Colonic mucosa (tissue), 4 donors: Measurements from ENCODE around the gene ZNF668. TPM values are rescaled to one million over a fixed set of nuclear protein-coding genes. Genes with fewer than 3 reads are reported as not detected.

ENCODE experiments used
- DNase-seq: peaks from one replicate; pipeline ENCODE4 v3.0.0-alpha.2; 2020
- H3K27ac ChIP-seq: fragments of 200-600 bp; one replicate; pipeline ENCODE4 v1.8.0; 2021
- H3K27me3 ChIP-seq: fragments of 200-600 bp; one replicate; pipeline ENCODE4 v1.8.0; 2021
- H3K36me3 ChIP-seq: fragments of 200-600 bp; one replicate; pipeline ENCODE4 v1.8.0; 2021
- H3K4me1 ChIP-seq: fragments of 200-600 bp; one replicate; pipeline ENCODE4 v1.8.0; 2021; ENCODE audit warnings: mild to moderate bottlenecking
- H3K4me3 ChIP-seq: fragments of 200-600 bp; one replicate; pipeline ENCODE4 v1.8.0; 2021
- H3K9ac ChIP-seq, 2 donors: one replicate each; pipeline ENCODE4 v1.7.0; 2013; ENCODE audit warnings: control low read depth in 2 of 2, low read depth in 2 of 2, low read length in 2 of 2
- H3K9me3 ChIP-seq: fragments of 200-600 bp; one replicate; pipeline ENCODE4 v1.8.0; 2021
- intact Hi-C: fragments of 100-400 bp; cut with DNase I; formaldehyde crosslinking; loops from one replicate; pipeline ENCODE4 v1.14.1; 2022
- total RNA-seq, 2 donors: library from RNA; stranded (reverse); fragmentation: NEBNext Ultra II Directional in 1 of 2; extraction: Animal tissue kit (Norgen Biotek cat#: 25700) in 1 of 2; gene quantifications; one replicate each; pipeline ENCODE4 v1.2.1, GENCODE V29; 2021
- TF ChIP-seq, protein P1 (sequence below): fragments of 200-600 bp; IDR thresholded peaks from one replicate; pipeline ENCODE4 v1.8.0; 2022; ENCODE audit warnings: antibody characterized with exemption, mild to moderate bottlenecking
- donor health status: healthy.
- donor health status: DM: no; HTN: no; CAD: no.
- donor health status: DM: no; HTN: no; CAD: no.

ZNF668 gene
- total RNA-seq, 2 donors from 2014 or later = 7.8 to 12.8 TPM

- Histone ChIP-seq H3K27me3 (no peaks in the 10 kb centered on the region), H3K4me1 (no peaks in the 10 kb centered on the region), H3K9me3 (no peaks in the 10 kb centered on the region), H3K36me3 (no peaks in the 10 kb centered on the region), H3K4me3 (no peak overlapping the region), H3K9ac (no peak overlapping the region), H3K27ac (no peak overlapping the region)
- no peak for DNase-seq
- intact Hi-C loops = no loop called here
- TF ChIP-seq, protein P1, sequence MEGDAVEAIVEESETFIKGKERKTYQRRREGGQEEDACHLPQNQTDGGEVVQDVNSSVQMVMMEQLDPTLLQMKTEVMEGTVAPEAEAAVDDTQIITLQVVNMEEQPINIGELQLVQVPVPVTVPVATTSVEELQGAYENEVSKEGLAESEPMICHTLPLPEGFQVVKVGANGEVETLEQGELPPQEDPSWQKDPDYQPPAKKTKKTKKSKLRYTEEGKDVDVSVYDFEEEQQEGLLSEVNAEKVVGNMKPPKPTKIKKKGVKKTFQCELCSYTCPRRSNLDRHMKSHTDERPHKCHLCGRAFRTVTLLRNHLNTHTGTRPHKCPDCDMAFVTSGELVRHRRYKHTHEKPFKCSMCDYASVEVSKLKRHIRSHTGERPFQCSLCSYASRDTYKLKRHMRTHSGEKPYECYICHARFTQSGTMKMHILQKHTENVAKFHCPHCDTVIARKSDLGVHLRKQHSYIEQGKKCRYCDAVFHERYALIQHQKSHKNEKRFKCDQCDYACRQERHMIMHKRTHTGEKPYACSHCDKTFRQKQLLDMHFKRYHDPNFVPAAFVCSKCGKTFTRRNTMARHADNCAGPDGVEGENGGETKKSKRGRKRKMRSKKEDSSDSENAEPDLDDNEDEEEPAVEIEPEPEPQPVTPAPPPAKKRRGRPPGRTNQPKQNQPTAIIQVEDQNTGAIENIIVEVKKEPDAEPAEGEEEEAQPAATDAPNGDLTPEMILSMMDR = no peak
Measured at GRCh38 chr16:31087971-31088370, 13.9 kb upstream of the ZNF668 start.

DNA sequence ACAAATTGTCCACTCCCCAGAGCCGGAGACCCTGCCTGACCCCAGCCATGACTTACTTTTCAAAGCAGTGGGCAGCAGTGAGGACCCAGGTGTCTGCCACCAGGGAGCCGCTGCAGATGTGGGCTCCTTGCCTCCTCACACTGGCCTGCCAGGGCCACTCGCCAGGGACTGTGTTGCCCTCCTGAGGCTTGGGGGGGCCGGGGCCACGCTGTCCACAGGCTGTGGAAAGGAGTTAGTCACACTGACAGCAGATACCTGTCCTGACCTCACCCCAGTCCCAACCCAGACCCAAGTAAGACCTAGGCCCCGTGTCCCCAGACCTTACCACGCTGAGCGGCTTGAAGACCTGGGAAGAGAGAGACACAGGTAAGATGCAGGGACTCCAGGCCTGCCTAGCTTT, 13.4 kb upstream of the ZNF668 start:
- TF ChIP-seq, protein P1 = no peak
- Histone ChIP-seq H3K27me3 (no peaks in the 10 kb centered on the region), H3K4me3 (no peak overlapping the region), H3K4me1 (no peaks in the 10 kb centered on the region), H3K9ac (no peak overlapping the region), H3K9me3 (no peaks in the 10 kb centered on the region), H3K36me3 (no peaks in the 10 kb centered on the region), H3K27ac (no peak overlapping the region)
- no peak for DNase-seq
- intact Hi-C loops = no loop called here

GRCh38 chr16:31086629-31086906, 12.5 kb upstream of the ZNF668 start:
- H3K9ac ChIP-seq = no peak overlapping the region
- TF ChIP-seq, protein P1 = no peak
- no peaks in the 10 kb centered on the region for H3K4me1 ChIP-seq
- no peak overlapping the region for H3K27ac ChIP-seq
- H3K9me3 ChIP-seq = no peaks in the 10 kb centered on the region
- intact Hi-C loops = no loop called here
- DNase-seq = no peak
- no peaks in the 10 kb centered on the region for H3K27me3 ChIP-seq
- H3K4me3 ChIP-seq = no peak overlapping the region
- no peaks in the 10 kb centered on the region for H3K36me3 ChIP-seq

GRCh38 chr16:31085873-31086628, 12.0 kb upstream of the ZNF668 start:
- no peaks in the 10 kb centered on the region for H3K4me1 ChIP-seq
- TF ChIP-seq, protein P1 = no peak
- no peaks in the 10 kb centered on the region for H3K9me3 ChIP-seq
- DNase-seq = no peak
- intact Hi-C loops = no loop called here
- no peak overlapping the region for H3K9ac ChIP-seq
- no peaks in the 10 kb centered on the region for H3K36me3 ChIP-seq
- H3K4me3 ChIP-seq = no peak overlapping the region
- no peak overlapping the region for H3K27ac ChIP-seq
- no peaks in the 10 kb centered on the region for H3K27me3 ChIP-seq

GRCh38 chr16:31085411-31085810, 11.4 kb upstream of the ZNF668 start:
- no peaks in the 10 kb centered on the region for H3K4me1 ChIP-seq
- intact Hi-C loops = no loop called here
- no peaks in the 10 kb centered on the region for H3K9me3 ChIP-seq
- no peak overlapping the region for H3K27ac ChIP-seq
- H3K4me3 ChIP-seq = no peak overlapping the region
- no peaks in the 10 kb centered on the region for H3K36me3 ChIP-seq
- TF ChIP-seq, protein P1 = no peak
- H3K27me3 ChIP-seq = no peaks in the 10 kb centered on the region
- no peak overlapping the region for H3K9ac ChIP-seq
- no peak for DNase-seq
